Endothelial cell of umbilical vein (primary cell): ENCODE measurements around the gene RPRML. TPM values are rescaled to one million over a fixed set of nuclear protein-coding genes. Genes with fewer than 3 reads are reported as not detected.

Experiments
- BruUV-seq: library from RNA; stranded (reverse); fragments of 400-500 nt; replicated peaks from 2 replicates; lab custom pipeline; 2021; lab: Mats Ljungman, UMichigan
- CTCF ChIA-PET: fragments of 300-600, 350-600 bp; sonication (Branson Sonifier 250); formaldehyde crosslinking; loops from one replicate; lab custom pipeline; 2021; ENCODE audit warnings: antibody characterized with exemption, inconsistent platforms; lab: Charles Lee
- POLR2A ChIA-PET: fragments of 300-600, 350-600 bp; sonication (Branson Sonifier 250); formaldehyde crosslinking; loops from one replicate; lab custom pipeline; 2021; ENCODE audit warnings: antibody characterized with exemption, inconsistent platforms; lab: Charles Lee
- DNase-seq: peaks from one replicate; pipeline ENCODE4 v3.0.0-alpha.2; 2011; ENCODE audit warnings: low read depth, low spot score
- FAIRE-seq: peaks from 2 replicates; lab custom pipeline; 2011; peaks lifted over from hg19 to GRCh38; lab: Jason Lieb, UNC
- H2AFZ ChIP-seq: 2 replicates; pipeline ENCODE4 v1.6.0; 2012; ENCODE audit warnings: low read depth, low read length, control low read depth, inconsistent platforms
- H3K27ac ChIP-seq: 2 replicates; pipeline ENCODE4 v1.5.1; 2011; ENCODE audit warnings: low read depth, mild to moderate bottlenecking, control low read depth, low read length, moderate library complexity; ENCODE audit not compliant: insufficient read depth
- H3K27me3 ChIP-seq, 2 experiments: 2 replicates each; pipeline versions ENCODE4 v1.6.0 to v1.6.1; 2011; ENCODE audit warnings: low read length in 2 of 2, mixed read lengths in 1 of 2; ENCODE audit not compliant: control insufficient read depth in 2 of 2, insufficient read depth in 2 of 2
- H3K36me3 ChIP-seq, 2 experiments: 2 replicates in 1 of 2; 3 replicates in 1 of 2; pipeline ENCODE4 v1.5.1; 2011; ENCODE audit warnings: low read length in 2 of 2, mild to moderate bottlenecking in 1 of 2, moderate library complexity in 1 of 2; ENCODE audit not compliant: control insufficient read depth in 2 of 2, insufficient read depth in 2 of 2; ENCODE audit errors: extremely low read depth in 1 of 2
- H3K4me1 ChIP-seq: 3 replicates; pipeline ENCODE4 v1.5.1; 2011; ENCODE audit warnings: mild to moderate bottlenecking, low read length; ENCODE audit not compliant: control insufficient read depth, insufficient read depth; ENCODE audit errors: extremely low read depth
- H3K4me2 ChIP-seq: 2 replicates; pipeline ENCODE4 v1.6.1; 2011; ENCODE audit warnings: low read length, control low read depth, mixed read lengths; ENCODE audit not compliant: insufficient read depth
- H3K4me3 ChIP-seq, 3 experiments: fragments of 200-600 bp in 1 of 3; sonication (generic), shearing (Covaris generic) in 1 of 3; replicated peaks in 1 of 3; 2 replicates each; pipeline ENCODE4 v1.5.1; 2011 to 2016; ENCODE audit warnings: control low read depth in 3 of 3, low read length in 3 of 3, mild to moderate bottlenecking in 2 of 3, inconsistent platforms in 1 of 3, low read depth in 1 of 3, moderate library complexity in 1 of 3; ENCODE audit not compliant: insufficient read depth in 1 of 3
- H3K79me2 ChIP-seq: 2 replicates; pipeline ENCODE4 v1.6.0; 2012; ENCODE audit warnings: low read length, inconsistent platforms; ENCODE audit not compliant: control insufficient read depth, insufficient read depth
- H3K9ac ChIP-seq: replicated peaks from 2 replicates; pipeline ENCODE3; 2011; ENCODE audit warnings: low read length, control low read depth; ENCODE audit not compliant: insufficient read depth; ENCODE audit errors: extremely low read depth
- H3K9me1 ChIP-seq: replicated peaks from 3 replicates; pipeline ENCODE4 v1.6.0; 2011; ENCODE audit warnings: mild to moderate bottlenecking, low read length; ENCODE audit not compliant: control insufficient read depth, insufficient read depth; ENCODE audit errors: extremely low read depth
- H3K9me3 ChIP-seq: replicated peaks from 2 replicates; pipeline ENCODE4 v1.5.1; 2012; ENCODE audit warnings: low read length, inconsistent platforms; ENCODE audit not compliant: control insufficient read depth, insufficient read depth
- H4K20me1 ChIP-seq: replicated peaks from 2 replicates; pipeline ENCODE3; 2011; ENCODE audit warnings: mild to moderate bottlenecking, low read length; ENCODE audit not compliant: control insufficient read depth, insufficient read depth; ENCODE audit errors: extremely low read depth
- EZH2 ChIP-seq: IDR thresholded peaks from 2 replicates; pipeline ENCODE4 v1.6.1; 2012; ENCODE audit warnings: borderline replicate concordance, low read depth, mild to moderate bottlenecking, moderate library complexity, low read length, inconsistent platforms; ENCODE audit not compliant: severe bottlenecking
- FOS ChIP-seq: IDR thresholded peaks from 2 replicates; pipeline ENCODE4 v1.6.1; 2011; ENCODE audit warnings: mild to moderate bottlenecking, low read length, moderate library complexity, borderline replicate concordance; ENCODE audit not compliant: insufficient read depth
- GATA2 ChIP-seq: IDR thresholded peaks from 2 replicates; pipeline ENCODE4 v1.7.0; 2011; ENCODE audit warnings: low read depth, mild to moderate bottlenecking, moderate library complexity, mixed read lengths, low read length; ENCODE audit not compliant: insufficient read length, insufficient read depth
- MYC ChIP-seq: IDR thresholded peaks from one replicate; pipeline ENCODE4 v1.6.1; 2011; ENCODE audit warnings: mild to moderate bottlenecking, low read depth, low read length
- POLR2A ChIP-seq: IDR thresholded peaks from 2 replicates; pipeline ENCODE4 v1.6.1; 2012; ENCODE audit warnings: low read depth, mild to moderate bottlenecking, control low read depth, low read length
- POLR2AphosphoS5 ChIP-seq: IDR thresholded peaks from 2 replicates; pipeline ENCODE4 v1.6.1; 2012; ENCODE audit warnings: low read depth, mild to moderate bottlenecking, control low read depth, low read length, moderate library complexity; ENCODE audit not compliant: insufficient read depth
- dilution Hi-C: fragments of 300-500 bp; cut with MboI; formaldehyde crosslinking; loops from one replicate; pipeline ENCODE4 v1.15.0; 2019; ENCODE audit warnings: low sequenced_read_pairs; ENCODE audit not compliant: extremely low pct_ligation_motif_present
- intact Hi-C: fragments of 100-400 bp; cut with micrococcal nuclease; formaldehyde crosslinking; loops from one replicate; pipeline ENCODE4 v1.10.0; 2022
- polyA plus RNA-seq, 4 experiments: library from polyadenylated mRNA; depleted of rRNA in 3 of 4; stranded (reverse) in 3 of 4; unstranded in 1 of 4; fragments of >200 nt; gene quantifications; 2 replicates each; pipeline versions ENCODE4 v1.2.1 to v1.2.3, GENCODE V29; 2011 to 2012; ENCODE audit warnings: missing spikeins in 1 of 4
- total RNA-seq: library from RNA; stranded (reverse); gene quantifications from 2 replicates; pipeline ENCODE4 v1.2.3, GENCODE V29; 2021

RPRML gene
- total and polyA plus RNA-seq, 2 donors (not counting 3 experiments of a cell fraction or from before 2014, with no cell fraction given): 0.08 TPM; not detected in 1

GRCh38 chr17:46968896-46969295 is 10.2 kb downstream of the RPRML start:
- no peak overlapping the region for H2AFZ ChIP-seq
- intact Hi-C loops: no loop called here
- H3K27me3 ChIP-seq: peaks cover 2 to 10% of the 10 kb centered on the region in 2 experiments
- ChIA-PET POLR2A (no interaction called here), CTCF (interaction anchor here (1.2 to 2.3 kb wide), 3 partner anchors 9 to 64 kb away, joined by 3 to 8 read pairs (median 3); no protein-coding TSS in a partner anchor)
- no peak for FAIRE-seq
- no peak overlapping the region for H3K4me2 ChIP-seq
- H3K9ac ChIP-seq: no peak overlapping the region
- H3K27ac ChIP-seq: no peak overlapping the region
- no peaks in the 10 kb centered on the region for H3K36me3 ChIP-seq
- no TSS peak for BruUV-seq
- H3K9me3 ChIP-seq: no peaks in the 10 kb centered on the region
- H3K9me1 ChIP-seq: no peaks in the 10 kb centered on the region
- no peak overlapping the region for H3K4me3 ChIP-seq
- DNase-seq: no peak
- dilution Hi-C loops: no loop called here
- no peaks in the 10 kb centered on the region for H3K4me1 ChIP-seq
- TF ChIP-seq GATA2 (no peak), POLR2AphosphoS5 (no peak), MYC (no peak), FOS (no peak), POLR2A (no peak), EZH2 (no peak)
- H3K79me2 ChIP-seq: no peaks in the 10 kb centered on the region
- no peaks in the 10 kb centered on the region for H4K20me1 ChIP-seq

GRCh38 chr17:46968224-46968834 is 10.7 kb downstream of the RPRML start:
- FAIRE-seq: no peak
- POLR2A ChIA-PET: no interaction called here
- CTCF ChIA-PET: interaction anchor here (2.3 kb wide), 1 partner anchor 26 kb away, joined by 8 read pairs; no protein-coding TSS in a partner anchor

More at GRCh38 chr17:46968224-46968834, 10.7 kb downstream of the RPRML start:
- no peaks in the 10 kb centered on the region for H3K9me3 ChIP-seq
- BruUV-seq: no TSS peak
- H2AFZ ChIP-seq: no peak overlapping the region
- dilution Hi-C loops: no loop called here
- H3K4me1 ChIP-seq: no peaks in the 10 kb centered on the region
- H3K27ac ChIP-seq: no peak overlapping the region
- H3K9ac ChIP-seq: no peak overlapping the region
- no peak for TF ChIP-seq POLR2A
- no peak for TF ChIP-seq MYC
- H4K20me1 ChIP-seq: no peaks in the 10 kb centered on the region
- peaks cover 2 to 10% of the 10 kb centered on the region in 2 experiments for H3K27me3 ChIP-seq
- no peaks in the 10 kb centered on the region for H3K36me3 ChIP-seq
- no peak overlapping the region for H3K4me2 ChIP-seq
- no peaks in the 10 kb centered on the region for H3K79me2 ChIP-seq
- H3K4me3 ChIP-seq: no peak overlapping the region
- H3K9me1 ChIP-seq: no peaks in the 10 kb centered on the region
- DNase-seq: no peak
- intact Hi-C loops: no loop called here
